Stimulated activated CD8-positive, alpha-beta memory T cell treated with anti-CD3 and anti-CD28 coated beads, Interleukin-4, amount 100 ng/mL, for 48 hours (primary cell): ENCODE measurements around the gene RMDN2.
A peak's percentile ranks its signal among the peaks of the same experiment; 100 is the strongest.
"Not testable (repeated sequence)": the region's sequence is repeated elsewhere in the genome, so short reads cannot be mapped to it uniquely, and the experiment has no call there.

Experiments used
- DNase-seq: peaks from one replicate; pipeline ENCODE4 v3.0.0-alpha.2; 2020

RMDN2 gene

DNA sequence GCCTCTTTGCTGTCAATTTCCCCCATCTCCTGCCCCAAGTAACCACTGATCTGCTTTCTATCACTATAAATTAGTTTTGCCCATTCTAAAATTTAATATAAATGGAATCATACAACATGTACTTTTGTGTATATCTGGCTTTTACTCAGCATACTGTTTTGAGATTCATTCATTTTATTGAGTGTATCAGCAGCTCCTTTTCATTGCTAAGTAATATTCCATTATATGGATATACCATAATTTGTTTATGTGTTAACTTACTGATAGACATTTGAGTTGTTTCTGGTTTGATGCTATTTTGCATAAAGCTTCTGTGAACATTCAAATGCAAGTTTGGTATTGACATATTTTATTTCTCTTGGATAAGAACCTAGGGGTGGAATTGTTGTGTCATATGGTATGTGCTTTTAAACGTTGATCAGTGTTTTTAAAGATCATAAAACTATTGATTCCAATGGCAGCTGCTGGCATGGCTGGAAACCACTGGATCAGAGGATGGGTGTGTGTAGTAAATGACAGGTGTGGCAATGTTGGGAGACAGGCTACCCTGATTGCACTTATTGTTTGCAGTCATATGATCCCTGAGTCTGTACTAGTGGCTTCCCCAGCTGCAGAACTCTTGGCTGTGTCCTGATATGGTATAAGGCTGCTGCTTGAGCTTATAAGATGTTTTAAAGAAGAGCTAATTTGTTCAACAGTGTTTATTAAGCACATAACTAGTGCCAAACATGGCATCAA, 75.6 kb downstream of the RMDN2 start:
- no peak for DNase-seq

DNA sequence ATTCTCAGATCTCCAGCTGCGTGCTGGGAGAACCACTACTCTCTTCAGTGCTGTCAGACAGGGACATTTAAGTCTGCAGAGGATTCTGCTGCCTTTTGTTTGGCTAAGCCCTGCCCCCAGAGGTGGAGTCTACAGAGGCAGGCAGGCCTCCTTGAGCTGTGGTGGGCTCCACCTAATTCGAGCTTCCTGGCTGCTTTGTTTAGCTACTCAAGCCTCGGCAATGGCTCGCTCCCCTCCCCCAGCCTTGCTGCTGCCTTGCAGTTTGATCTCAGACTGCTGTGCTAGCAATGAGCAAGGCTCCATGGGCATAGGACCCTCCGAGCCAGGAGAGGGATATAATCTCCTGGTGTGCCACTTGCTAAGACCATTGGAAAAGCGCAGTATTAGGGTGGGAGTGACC, 85.1 kb downstream of the RMDN2 start:
- not testable (repeated sequence) for DNase-seq

DNA sequence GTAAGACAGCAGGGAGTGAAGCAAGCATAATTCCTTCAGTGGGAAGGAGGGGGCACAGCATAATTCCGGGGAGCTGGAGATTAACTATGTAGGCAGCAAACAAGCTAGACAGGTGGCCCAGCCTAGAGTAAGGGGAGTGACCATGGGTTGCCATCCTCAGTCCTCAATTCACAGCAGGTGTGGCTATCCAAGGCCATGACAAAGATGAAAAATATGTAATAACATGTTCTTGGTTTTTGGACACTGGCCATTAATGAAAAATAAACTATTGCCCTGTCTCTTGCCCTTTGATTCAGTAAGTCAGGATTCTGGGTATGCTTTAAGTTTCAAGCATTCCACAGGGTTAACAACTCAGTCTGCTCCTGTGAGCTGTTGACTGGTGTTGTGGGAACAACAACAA, 85.9 kb downstream of the RMDN2 start:
- DNase-seq, result no peak

DNA sequence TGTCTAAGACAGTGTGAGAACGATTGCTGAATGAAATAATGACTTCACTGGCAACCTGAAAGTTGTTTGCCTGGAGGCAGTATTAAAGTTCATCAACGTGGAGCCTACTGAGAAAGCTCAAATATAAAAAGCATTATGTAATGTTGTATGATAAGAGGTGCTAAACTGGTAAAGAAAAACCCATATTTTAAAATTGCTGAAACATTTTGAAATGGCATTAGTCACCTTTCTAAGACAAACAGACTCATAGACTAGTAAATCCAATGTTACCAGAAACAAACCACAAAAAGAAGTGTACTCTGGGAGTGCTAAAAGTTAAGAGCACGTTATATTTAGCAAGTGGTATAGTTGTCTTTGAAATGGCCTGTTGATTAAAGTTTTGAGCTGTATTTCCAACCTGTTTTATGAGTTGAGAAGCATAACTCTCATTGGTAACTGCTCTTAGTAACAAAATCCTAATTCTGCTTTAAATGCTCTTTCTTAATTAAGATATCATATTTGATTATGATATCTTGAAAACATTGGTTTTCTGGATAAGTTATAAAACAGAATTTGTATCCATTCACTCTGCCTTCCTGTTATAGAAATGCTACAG, 88.2 kb downstream of the RMDN2 start:
- DNase-seq, result no peak

DNA sequence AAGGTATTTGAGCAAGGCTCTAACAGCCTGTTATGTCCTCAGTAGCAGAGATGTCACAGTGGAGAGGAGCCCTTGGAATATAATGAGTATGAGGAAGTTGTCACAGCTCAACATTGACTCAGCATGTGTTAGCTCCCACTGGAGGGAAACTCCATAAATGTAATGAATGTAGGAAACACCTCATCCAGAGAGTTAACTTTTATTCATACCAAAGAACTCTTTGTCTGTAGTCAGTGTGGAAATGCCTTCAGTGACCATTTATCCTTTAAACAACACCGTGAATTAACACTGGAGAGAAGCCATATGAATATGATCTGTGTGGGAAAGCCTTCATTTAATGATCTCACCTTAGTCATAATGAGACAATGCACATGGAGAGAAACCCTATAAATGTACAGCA, 91.1 kb downstream of the RMDN2 start:
- no peak for DNase-seq

DNA sequence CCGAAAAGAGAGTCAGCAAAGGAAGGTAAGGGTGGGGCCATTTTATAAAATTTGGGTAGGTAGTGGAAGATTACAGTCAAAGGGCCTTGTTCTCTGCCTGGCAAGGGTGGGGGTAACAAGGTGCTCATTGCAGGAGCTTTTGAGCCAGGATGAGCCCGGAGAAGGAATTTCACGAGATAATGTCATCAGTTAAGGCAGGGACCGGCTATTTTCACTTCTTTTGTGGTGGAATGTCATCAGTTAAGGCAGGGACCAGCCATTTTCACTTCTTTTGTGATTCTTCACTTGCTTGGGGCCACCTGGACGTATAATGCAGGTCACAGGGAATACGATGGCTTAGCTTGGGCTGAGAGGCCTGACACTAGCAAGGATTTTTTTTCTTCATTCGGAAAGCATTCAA, 92.7 kb downstream of the RMDN2 start:
- no peak for DNase-seq

DNA sequence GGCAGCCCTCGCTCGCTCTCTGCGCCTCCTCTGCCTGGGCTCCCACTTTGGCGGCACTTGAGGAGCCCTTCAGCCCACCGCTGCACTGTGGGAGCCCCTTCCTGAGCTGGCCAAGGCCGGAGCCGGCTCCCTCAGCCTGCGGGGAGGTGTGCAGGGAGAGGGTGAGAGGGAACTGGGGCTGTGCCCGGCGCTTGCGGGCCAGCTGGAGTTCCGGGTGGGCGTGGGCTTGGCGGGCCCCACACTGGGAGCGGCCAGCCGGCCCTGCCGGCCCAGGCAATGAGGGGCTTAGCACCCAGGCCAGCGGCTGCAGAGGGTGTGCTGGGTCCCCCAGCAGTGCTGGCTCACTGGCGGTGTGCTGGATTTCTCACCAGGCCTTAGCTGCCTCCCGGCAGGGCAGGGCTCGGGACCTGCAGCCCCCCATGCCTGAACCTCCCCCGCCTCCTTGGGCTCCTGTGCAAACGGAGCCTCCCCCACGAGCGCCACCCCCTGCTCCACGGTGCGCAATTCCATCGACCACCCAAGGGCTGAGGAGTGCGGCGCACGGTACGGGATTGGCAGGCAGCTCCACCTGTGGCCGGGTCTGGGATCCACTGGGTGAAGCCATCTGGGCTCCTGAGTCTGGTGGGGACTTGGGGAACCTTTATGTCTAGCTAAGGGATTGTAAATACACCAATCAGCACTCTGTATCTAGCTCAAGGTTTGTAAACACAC, 95.4 kb downstream of the RMDN2 start:
- not testable (repeated sequence) for DNase-seq

DNA sequence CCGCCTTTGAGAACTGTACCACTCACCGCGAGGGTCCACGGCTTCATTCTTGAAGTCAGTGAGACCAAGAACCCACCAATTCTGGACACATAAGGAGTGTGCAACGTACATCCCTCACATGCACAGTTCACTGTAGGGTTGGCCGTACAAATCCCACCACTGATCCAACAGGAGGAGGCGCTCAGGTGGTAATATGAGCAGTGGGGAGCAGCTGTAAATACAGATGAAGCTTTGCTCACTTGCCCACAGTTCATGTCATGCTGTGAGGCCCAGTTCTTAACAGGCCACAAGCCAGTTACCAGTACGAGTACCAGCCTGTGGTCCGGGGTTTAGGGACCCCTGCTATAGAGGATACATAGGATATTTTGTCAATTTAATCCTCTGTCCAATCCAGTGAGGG, 96.5 kb downstream of the RMDN2 start:
- no peak for DNase-seq

DNA sequence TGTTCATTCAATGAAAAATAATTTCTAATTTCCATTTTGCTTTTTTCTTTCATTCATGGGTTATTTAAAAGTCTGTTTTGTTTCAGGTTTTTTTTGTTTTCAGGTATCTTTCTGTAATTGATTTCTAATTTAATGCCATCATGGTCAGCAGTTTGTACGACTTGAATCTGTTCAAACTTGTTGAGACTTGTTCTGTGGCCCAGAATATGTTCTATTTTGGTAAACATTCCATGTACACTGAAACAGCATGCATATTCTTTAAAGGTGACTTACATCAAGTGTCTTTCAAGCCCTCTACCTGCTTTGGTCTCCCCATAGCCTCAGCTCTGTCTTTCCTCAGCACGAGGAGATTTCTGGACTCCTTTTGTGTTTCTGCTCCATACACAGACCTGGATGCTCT, 101.8 kb downstream of the RMDN2 start:
- DNase-seq, result no peak

DNA sequence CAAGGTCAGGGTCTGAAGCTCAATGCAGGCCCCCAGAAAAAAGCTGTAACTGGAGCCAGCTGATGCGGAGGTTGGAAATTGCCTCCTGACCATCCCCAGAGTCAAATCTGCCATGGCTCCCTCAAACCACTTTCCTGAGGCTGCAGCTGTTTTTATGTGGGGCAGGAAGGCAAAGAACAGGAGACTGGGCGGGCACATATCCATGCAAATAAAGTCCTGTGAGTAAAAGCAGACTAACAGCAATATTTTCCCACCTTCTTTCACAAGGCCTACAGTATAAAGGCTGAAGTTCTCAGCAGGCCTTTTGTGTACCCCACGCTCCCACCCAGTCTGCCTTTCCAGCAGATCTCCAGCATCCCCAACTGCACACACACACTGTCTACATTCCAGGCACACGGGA, 103.7 kb downstream of the RMDN2 start:
- no peak for DNase-seq

DNA sequence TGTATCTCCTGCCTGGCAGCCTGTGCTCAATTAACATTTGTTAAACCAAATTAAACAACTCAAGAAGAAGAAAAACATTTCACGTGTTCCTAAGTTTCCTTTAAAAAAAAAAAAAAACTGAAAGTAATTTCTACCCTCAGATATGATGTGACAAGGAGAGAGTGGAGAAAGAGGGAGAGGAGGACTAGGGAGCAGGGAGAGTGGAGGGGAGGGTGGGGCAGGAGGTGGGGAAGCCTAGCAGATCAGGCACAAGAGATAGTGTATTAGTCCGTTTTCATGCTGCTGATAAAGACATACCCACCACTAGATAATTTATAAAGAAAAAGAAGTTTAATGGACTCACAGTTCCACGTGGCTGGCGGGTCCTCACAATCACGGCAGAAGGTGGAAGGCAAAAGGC, 104.4 kb downstream of the RMDN2 start:
- no peak for DNase-seq

DNA sequence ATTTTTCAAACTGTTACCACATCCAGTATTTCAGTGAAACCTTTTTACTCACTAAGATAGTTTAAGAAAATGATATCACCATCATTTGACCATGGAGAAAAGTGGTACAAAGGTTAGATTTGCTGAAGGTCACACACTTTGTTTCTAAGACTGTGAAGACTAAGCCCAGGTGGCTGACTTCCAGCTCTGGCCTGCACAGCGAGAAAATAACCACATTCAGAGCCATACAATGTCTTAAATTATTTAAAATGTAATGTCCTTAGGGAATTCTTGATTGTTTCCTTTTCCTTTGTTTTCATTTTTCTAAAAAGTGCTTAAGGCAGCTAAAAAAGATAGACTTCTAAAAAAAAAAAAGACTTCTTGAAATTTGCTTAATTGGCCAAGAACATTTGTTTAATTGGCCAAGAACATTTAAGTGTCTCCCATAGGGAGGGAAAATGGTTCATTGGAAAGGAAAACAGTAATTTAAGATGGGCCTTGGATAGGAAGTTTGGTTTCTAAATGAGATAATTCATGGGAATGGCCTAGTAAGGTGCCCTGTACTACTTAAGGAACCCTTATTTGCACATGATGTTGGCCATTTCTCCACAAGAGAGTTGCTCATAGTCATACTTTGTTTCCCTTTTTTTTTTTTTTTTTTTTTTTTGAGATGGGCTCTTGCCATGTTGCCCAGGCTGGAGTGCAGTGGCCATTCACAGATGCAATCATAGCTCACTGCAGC, 105.7 kb downstream of the RMDN2 start:
- DNase-seq, result no peak

DNA sequence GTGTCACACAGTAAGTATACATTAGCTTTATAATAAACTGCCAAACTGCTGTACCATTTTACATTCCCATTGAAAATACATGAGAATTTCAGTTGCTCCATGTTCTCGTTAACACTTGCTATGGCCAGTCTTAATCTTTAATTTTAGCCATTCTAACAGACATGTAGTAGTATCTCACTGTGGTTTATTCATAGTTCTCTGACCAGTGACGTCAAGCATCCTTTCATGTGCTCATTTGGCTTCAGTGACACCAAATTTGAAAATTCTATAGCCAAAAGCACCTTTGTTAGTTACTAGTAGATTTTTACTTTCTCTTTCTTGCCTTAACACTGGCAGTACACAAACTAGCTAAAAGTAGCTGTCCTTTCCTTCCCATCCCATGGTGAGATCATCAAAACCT, 107.9 kb downstream of the RMDN2 start:
- no peak for DNase-seq

DNA sequence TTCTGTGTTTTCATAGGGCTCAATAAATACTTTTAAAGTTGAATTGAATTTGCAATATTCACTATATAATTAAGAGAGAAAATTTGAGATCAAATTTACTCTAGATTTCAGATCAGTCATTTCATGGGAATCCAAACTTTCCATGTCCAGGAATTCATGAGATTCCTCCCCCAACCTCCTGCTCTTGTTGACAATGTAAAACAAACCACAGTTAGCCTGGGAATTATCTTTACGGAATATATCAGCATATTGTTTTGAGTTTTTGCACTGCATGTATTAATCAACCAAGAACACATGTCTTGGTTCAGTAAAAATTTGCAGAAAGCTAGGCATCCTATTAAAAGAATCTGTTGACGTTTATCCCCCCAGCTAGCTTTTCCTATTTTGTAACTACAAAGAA, 108.6 kb downstream of the RMDN2 start:
- DNase-seq, result no peak

DNA sequence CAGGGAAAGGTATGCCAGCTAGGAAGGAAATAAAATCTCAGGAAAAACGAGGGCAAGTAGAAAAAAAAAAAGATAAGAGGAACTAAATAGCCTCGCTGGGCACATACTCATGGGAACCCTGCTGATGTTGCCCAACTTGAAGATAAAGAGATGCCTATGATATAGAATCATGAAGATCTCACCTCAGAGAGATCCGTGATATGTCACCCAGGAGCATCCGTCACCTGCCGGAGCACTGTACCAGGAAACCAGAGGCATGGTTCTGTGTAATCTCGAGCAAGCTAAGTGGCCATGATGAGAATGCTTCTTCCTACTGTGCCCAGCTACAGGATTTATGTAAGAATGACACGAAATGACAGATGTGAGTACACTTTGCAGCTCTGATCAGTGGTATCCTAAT, 110.9 kb downstream of the RMDN2 start:
- no peak for DNase-seq

DNA sequence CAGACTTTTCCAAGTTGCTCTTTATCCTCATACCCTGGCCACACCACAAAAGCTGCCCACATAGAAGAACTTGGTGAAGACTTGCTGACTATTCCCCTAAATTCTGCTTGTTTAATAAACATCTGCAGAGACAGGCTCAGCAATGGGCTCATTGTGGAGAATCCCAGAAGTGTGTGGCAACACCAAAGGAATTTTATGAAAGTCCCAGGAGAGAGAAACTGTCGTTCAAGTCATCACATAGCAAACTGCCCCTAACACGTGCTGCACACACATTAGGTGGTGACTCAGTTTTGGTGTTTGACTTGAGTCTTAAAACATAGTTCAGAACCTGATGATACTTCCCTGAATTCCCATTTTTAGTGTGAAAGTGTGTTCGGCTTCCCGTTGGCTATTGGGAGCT, 112.2 kb downstream of the RMDN2 start:
- DNase-seq, result no peak

DNA sequence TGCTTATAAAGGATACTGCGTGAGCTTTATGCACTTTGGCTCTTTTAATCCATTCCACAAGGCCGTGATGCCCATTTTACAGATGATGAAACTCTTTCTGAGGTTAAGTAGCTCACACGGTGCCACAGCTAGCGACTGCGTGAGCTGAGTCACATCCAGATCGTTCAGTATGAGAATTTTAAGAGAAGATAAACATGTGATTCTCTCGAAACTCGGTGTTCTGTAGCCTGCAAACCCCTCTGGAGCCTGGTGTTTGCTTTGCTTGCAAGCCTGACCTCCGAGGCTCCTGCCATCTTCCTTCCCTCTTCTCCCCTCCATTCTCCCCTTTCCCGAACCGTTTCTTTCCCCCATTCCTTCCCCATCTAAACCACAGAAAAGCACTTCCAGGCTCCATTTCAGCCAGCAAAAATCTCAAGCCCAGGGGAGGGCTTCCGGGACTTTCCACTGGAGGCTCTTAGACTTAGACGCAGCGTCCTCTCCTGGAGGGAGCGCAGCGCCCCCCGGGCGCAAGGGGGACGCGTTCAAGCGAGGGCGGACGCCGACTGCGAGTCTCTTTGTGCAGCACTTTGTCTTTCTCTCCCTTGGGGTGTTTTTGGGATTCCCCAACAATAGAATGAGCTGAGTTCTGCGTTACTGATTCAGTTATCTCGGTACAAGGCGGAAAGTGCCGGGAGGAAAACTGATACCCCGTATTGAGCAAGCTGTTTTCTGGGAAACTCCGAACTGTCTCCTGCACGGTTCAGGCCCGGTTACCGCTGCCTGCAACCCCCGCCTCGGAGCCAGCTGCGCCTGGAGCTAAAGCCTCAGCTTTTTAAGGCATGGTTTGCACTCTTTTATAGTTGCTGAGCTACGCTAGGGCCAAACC, 112.9 kb downstream of the RMDN2 start:
- peak; percentile 42 for DNase-seq

DNA sequence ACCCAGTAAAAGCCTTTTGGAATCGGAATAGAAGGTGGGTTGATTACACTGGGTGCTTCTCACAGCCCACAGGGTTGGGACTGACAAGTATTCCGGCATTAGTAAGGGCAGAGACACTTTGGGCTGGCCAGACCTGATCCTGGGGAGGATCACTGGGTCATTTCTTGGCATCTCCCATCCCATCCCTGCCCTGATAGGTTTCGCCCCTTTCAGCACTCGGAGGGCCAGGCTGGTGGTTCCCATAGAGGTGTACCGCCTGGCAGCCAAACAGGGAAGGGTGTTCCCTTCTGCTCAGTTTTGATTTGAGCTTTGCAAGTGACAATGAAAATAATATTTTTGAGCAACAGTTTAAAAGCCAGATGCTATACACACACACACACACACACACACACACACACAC, 113.6 kb downstream of the RMDN2 start:
- DNase-seq, result no peak

DNA sequence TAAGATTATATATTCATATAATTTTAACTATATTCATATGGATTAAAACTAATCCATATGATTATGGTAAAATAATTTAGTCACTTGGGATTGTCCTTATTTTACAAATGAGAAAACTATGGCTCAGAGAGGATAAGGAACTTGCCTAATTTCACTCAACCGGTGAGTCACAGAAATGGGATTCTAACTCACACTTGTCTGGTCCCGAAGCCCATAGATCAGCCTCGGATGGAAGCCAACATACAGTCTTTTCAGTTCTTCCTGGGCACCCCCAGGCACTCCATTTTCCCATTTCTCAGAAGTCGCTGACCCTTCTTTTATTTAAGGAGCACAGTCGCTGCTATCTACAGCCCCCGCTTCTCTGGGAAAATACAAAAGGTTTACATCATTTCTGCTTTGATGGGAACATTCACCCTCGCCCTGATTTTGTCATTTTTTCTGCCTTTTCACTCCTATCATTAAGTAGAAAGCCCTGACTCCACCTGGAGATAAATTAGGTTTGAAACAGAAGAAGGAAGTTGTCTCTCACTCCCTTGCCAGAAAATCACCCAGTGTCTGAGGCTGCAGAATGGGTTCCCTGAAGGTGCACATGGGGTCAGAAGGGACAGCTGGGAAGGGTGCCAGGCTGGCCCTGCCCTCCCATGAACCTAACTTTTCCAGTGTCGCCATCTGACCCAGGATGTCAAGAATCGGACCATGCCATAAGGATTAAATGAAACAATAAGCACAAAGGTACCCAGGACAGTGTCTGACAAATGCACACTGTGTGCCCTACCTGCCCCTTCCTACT, 114.2 kb downstream of the RMDN2 start:
- DNase-seq, result no peak

DNA sequence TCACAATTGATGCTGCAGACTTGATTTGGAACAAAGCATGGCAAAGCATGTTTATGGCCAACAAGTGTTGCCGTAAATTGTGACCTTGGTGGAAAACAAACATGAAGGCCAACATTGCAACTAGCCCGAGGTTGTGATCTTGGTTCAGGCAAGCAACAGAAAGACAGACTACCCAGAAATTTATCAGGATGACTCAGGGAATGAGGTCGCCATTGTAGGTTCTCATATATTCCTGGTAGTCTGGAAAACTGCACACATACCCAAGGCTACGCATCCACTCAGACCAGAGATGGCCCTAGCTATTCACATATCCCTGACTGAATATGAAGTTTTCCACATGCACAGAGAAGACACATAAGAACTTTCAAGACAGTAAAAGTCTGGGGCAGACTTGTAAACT, 120.7 kb downstream of the RMDN2 start:
- DNase-seq, result no peak

DNA sequence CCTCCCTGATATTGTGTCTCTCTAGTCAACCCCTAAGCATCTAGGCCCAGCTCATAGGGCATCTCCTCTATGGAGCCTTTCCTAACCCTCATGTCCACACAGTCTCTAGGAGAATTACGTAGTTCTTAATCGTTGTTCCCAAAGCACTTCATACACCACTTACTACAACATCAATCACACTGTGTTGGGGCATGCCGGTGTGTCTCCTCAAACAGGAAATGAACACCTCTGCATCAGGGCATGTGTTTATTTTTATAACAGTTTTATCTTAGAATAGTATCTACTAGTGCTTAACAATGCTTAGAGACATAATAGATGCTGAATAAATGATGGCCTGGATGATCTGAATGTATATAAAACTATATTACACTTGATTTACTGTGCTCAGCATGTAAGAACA, 131.1 kb downstream of the RMDN2 start:
- no peak for DNase-seq
